Left ventricle myocardium inferior (tissue), 1 donor: Measurements from ENCODE around the gene KCNH2. TPM values are rescaled to one million over a fixed set of nuclear protein-coding genes. Genes with fewer than 3 reads are reported as not detected.

Source experiments
- DNase-seq: peaks from one replicate; pipeline ENCODE4 v3.0.0-alpha.2; 2020
- H3K27ac ChIP-seq: fragments of 200-600 bp; replicated peaks from 2 replicates; pipeline ENCODE4 v1.8.0; 2021
- H3K27me3 ChIP-seq: fragments of 200-600 bp; 2 replicates; pipeline ENCODE4 v1.8.0; 2021; ENCODE audit warnings: low read depth
- H3K36me3 ChIP-seq: fragments of 200-600 bp; 2 replicates; pipeline ENCODE4 v1.8.0; 2021
- H3K4me1 ChIP-seq: fragments of 200-600 bp; 2 replicates; pipeline ENCODE4 v1.8.0; 2021
- H3K4me3 ChIP-seq: fragments of 200-600 bp; 2 replicates; pipeline ENCODE4 v1.8.0; 2021; ENCODE audit warnings: mild to moderate bottlenecking, moderate library complexity
- H3K9me3 ChIP-seq: fragments of 200-600 bp; replicated peaks from 2 replicates; pipeline ENCODE4 v1.8.0; 2021
- CTCF ChIP-seq: fragments of 200-600 bp; IDR thresholded peaks from 2 replicates; pipeline ENCODE4 v1.8.0; 2021; ENCODE audit warnings: antibody characterized with exemption, mild to moderate bottlenecking, borderline replicate concordance
- intact Hi-C: fragments of 100-400 bp; cut with micrococcal nuclease; formaldehyde crosslinking; loops from one replicate; pipeline ENCODE4 v1.11.0; 2022
- total RNA-seq: library from RNA; stranded (reverse); fragmentation: NEBNext Ultra II Directional; extraction: Animal tissue kit (Norgen Biotek cat#: 25700); gene quantifications from one replicate; pipeline ENCODE4 v1.2.1, GENCODE V29; 2021
- donor health status: DM: no; HTN: yes; CAD: no; lungs with severe emphysema.

KCNH2 gene
- total RNA-seq, 1 donor from 2014 or later = 94.1 TPM

- H3K4me3 ChIP-seq = no peak overlapping the region
- TF ChIP-seq CTCF = no peak
- peaks cover 36% of the 10 kb centered on the region for H3K27me3 ChIP-seq
- no peaks in the 10 kb centered on the region for H3K36me3 ChIP-seq
- H3K27ac ChIP-seq = no peak overlapping the region
- intact Hi-C loops = no loop called here
- no peak for DNase-seq
- no peaks in the 10 kb centered on the region for H3K9me3 ChIP-seq
- H3K4me1 ChIP-seq = peaks cover 4% of the 10 kb centered on the region
Observed at GRCh38 chr7:150927956-150928344, 50.2 kb downstream of the KCNH2 start.

GRCh38 chr7:150927157-150927955 lies 50.8 kb downstream of the KCNH2 start:
- intact Hi-C loops = no loop called here
- H3K9me3 ChIP-seq = no peaks in the 10 kb centered on the region
- H3K27ac ChIP-seq = no peak overlapping the region

DNA sequence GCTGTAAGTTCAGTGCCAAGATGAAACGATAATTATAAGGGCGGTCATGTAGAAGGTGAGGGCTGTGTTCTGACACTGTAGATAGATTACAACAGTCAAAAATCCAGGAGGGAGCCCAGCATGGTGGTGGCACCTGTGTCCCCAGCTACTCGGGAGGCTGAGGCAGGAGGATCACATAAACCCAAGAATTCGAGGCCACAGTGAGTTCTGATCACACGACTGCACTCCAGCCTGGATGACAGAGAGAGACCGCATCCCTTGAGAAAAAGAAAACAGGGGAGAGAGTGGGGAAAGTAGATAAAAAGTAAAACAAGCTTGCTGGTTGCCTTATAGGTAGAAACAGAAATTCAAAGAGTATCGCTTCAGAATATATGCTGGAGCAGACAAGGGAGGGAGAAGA lies 52.1 kb downstream of the KCNH2 start:
- Histone ChIP-seq H3K27me3 (peaks cover 34% of the 10 kb centered on the region), H3K27ac (no peak overlapping the region), H3K9me3 (no peaks in the 10 kb centered on the region), H3K36me3 (no peaks in the 10 kb centered on the region), H3K4me1 (peaks cover 7% of the 10 kb centered on the region), H3K4me3 (no peak overlapping the region)
- DNase-seq = no peak
- intact Hi-C loops = no loop called here
- no peak for TF ChIP-seq CTCF

More at GRCh38 chr7:150927157-150927955, 50.8 kb downstream of the KCNH2 start:
- DNase-seq = no peak
- H3K27me3 ChIP-seq = peaks cover 41% of the 10 kb centered on the region
- TF ChIP-seq CTCF = no peak
- no peaks in the 10 kb centered on the region for H3K36me3 ChIP-seq
- no peak overlapping the region for H3K4me3 ChIP-seq
- H3K4me1 ChIP-seq = peaks cover 7% of the 10 kb centered on the region

GRCh38 chr7:150924369-150924781 lies 53.7 kb downstream of the KCNH2 start:
- no peaks in the 10 kb centered on the region for H3K9me3 ChIP-seq
- H3K27me3 ChIP-seq = peaks cover 28% of the 10 kb centered on the region
- intact Hi-C loops = no loop called here
- H3K4me1 ChIP-seq = peaks cover 7% of the 10 kb centered on the region
- no peak for TF ChIP-seq CTCF
- H3K36me3 ChIP-seq = no peaks in the 10 kb centered on the region
- no peak for DNase-seq
- no peak overlapping the region for H3K4me3 ChIP-seq
- H3K27ac ChIP-seq = no peak overlapping the region

- peaks cover 28% of the 10 kb centered on the region for H3K27me3 ChIP-seq
- H3K4me1 ChIP-seq = peaks cover 7% of the 10 kb centered on the region
- no peak for DNase-seq
- no peak overlapping the region for H3K4me3 ChIP-seq
- intact Hi-C loops = no loop called here
- no peak for TF ChIP-seq CTCF
- no peaks in the 10 kb centered on the region for H3K36me3 ChIP-seq
- H3K9me3 ChIP-seq = no peaks in the 10 kb centered on the region
- H3K27ac ChIP-seq = no peak overlapping the region
Observed at GRCh38 chr7:150923802-150924201, 54.3 kb downstream of the KCNH2 start.
